ENCODE results near the gene HEXIM2.

- TF ChIP-seq GATA3 (IDR thresholded peaks at IDR 0.05; ENCODE audit: low read depth, low read length) (no peak), GATA2 (IDR thresholded peaks at IDR 0.05; ENCODE audit: low read depth, low read length) (no peak)
Observed at GRCh38 chr17:45155029-45155428, 6.6 kb upstream of the HEXIM2 start.

All from SH-SY5Y (cell line).